HG02759 (cell line): ENCODE data around the gene ATP6V0D1.

Experiments used
- ATAC-seq: cut with Tn5 transposase; IDR thresholded peaks from one replicate; pipeline ENCODE4 v1.9.1; 2021; ENCODE audit warnings: mild to moderate bottlenecking, moderate library complexity; ENCODE audit not compliant: unreplicated experiment

ATP6V0D1 gene

GRCh38 chr16:67394155-67395104 is 86.5 kb downstream of the ATP6V0D1 start:
- ATAC-seq, result no peak

- no peak for ATAC-seq
Measured at GRCh38 chr16:67393788-67394154, 87.2 kb downstream of the ATP6V0D1 start.

DNA sequence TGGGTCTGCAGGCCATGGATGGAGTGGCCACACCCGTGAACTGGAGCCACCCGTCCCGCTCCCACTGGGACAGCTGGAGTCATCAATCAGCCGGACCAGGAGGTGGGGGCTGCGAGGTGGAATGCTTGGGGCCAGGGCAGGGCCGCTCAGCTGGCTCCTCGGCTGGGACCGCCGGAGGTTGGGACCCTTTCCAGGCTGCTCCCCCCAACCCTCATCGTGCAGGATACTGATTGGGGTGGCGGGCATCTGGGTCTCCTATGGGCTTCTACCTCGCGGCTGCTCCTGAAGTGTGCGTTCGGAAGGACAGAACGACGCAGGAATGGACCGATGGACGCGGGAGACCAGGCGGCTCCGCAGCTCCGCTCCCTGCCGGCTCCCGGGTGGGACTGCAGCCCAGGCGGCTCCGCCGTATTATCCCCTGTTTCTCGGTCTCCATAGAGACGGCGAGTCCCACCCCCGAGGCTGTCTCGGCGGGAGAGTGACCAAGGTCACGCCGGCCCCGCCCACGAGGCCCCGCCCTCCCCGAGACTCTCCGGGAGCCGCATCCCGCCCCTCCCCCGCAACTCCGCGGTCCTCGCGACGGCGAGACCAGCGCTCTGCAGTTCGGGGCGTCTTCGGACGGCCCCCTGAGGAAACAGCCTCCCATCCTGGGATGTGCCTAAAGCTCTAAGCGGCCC is 87.7 kb downstream of the ATP6V0D1 start, which contains the start of gene TPPP3:
TPPP3 (minus strand) TSS at position 388 of the 677 bp plus-strand sequence. CDS start 2,387 bp downstream, outside the sequence.
- ATAC-seq, result no peak

- ATAC-seq, result no peak
Measured at GRCh38 chr16:67392301-67393059, 88.5 kb downstream of the ATP6V0D1 start.

- ATAC-seq, result no peak
Measured at GRCh38 chr16:67391424-67392300, 89.3 kb downstream of the ATP6V0D1 start.

GRCh38 chr16:67390816-67391423 is 90.0 kb downstream of the ATP6V0D1 start:
- no peak for ATAC-seq

- ATAC-seq, result no peak
Measured at GRCh38 chr16:67389911-67390815, 90.8 kb downstream of the ATP6V0D1 start.

DNA sequence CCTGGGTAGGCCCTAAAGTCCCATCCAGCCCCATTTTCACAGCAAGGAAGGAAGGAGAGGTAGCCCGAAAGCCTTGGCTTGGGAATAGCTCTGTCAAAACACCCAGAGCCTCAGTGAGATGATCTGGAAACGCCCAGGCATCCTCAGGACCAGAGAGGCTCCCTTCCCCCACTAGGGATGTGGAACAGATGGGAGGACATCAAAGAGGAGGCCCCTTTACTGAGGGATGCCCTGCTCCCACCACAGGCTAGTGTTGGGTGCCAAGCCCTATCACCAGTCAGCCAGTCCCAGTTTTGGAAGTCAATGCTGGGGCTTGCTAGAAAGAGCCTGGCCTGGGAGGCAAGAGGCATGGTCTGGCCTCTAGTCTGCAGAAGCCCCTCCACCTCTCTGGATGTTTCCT is 92.4 kb downstream of the ATP6V0D1 start:
- ATAC-seq, result no peak

DNA sequence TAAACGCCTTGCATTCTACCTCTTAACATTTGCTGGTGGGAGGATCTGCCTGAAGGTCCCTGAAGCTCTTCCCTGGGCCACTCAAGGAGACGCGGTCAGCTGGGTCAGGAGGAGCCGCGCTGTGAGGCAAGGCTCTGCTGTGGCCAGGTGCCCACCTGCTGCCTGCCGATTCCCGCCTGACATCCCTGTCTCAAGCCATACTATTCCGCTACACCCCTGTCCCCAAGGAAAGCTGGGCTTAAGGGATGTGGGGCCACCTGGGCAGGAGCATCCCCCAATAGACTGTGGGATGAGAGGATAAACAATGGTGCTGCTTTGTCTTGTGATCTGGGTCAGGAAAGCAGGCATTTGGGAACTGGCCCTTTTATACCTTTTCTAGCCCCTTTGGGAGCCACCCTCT is 92.8 kb downstream of the ATP6V0D1 start:
- no peak for ATAC-seq
